Liver (tissue), 3 donors: ENCODE measurements around the gene CFL1.

Experiments used
- ATF3 ChIP-seq: IDR thresholded peaks from 2 replicates; pipeline ENCODE4 v1.6.1; 2016; ENCODE audit warnings: antibody characterized with exemption
- CTCF ChIP-seq: fragments of 150-350 bp; IDR thresholded peaks from 2 replicates; pipeline ENCODE4 v1.5.1; 2017; ENCODE audit warnings: improper control_type of control experiment, low read depth, low read length; ENCODE audit not compliant: missing input control
- EGR1 ChIP-seq, 2 donors: IDR thresholded peaks; 2 replicates each; pipeline ENCODE4 v1.6.1; 2016 to 2018; ENCODE audit warnings: antibody characterized with exemption in 2 of 2, low read depth in 2 of 2
- GABPA ChIP-seq, 2 donors: IDR thresholded peaks in 1 of 2; conservative IDR thresholded peaks in 1 of 2; 2 replicates each; pipeline ENCODE4 v1.6.1; 2016; ENCODE audit warnings: antibody characterized with exemption in 2 of 2, mild to moderate bottlenecking in 1 of 2, moderate library complexity in 1 of 2
- HNF4G ChIP-seq: IDR thresholded peaks from 2 replicates; pipeline ENCODE4 v1.6.1; 2016; ENCODE audit warnings: antibody characterized with exemption
- JUND ChIP-seq, 2 donors: IDR thresholded peaks; 2 replicates each; pipeline ENCODE4 v1.6.1; 2016; ENCODE audit warnings: antibody characterized with exemption in 2 of 2
- MAX ChIP-seq: IDR thresholded peaks from 2 replicates; pipeline ENCODE4 v1.6.1; 2016; ENCODE audit warnings: antibody characterized with exemption
- NR2F2 ChIP-seq: IDR thresholded peaks from 2 replicates; pipeline ENCODE4 v1.6.1; 2016; ENCODE audit warnings: antibody characterized with exemption
- RAD21 ChIP-seq, 2 donors: IDR thresholded peaks; 2 replicates each; pipeline ENCODE4 v1.6.1; 2016; ENCODE audit warnings: antibody characterized with exemption in 2 of 2, mild to moderate bottlenecking in 2 of 2
- REST ChIP-seq: IDR thresholded peaks from 2 replicates; pipeline ENCODE4 v1.6.1; 2016; ENCODE audit warnings: antibody characterized with exemption, mild to moderate bottlenecking
- RXRA ChIP-seq, 2 donors: IDR thresholded peaks; 2 replicates each; pipeline ENCODE4 v1.6.1; 2017 to 2018; ENCODE audit warnings: antibody characterized with exemption in 2 of 2, mild to moderate bottlenecking in 1 of 2
- SP1 ChIP-seq: IDR thresholded peaks from 2 replicates; pipeline ENCODE4 v1.6.1; 2018; ENCODE audit warnings: antibody characterized with exemption, mild to moderate bottlenecking
- TAF1 ChIP-seq: conservative IDR thresholded peaks from 2 replicates; pipeline ENCODE4 v1.6.1; 2016; ENCODE audit warnings: antibody characterized with exemption, mild to moderate bottlenecking
- YY1 ChIP-seq: IDR thresholded peaks from 2 replicates; pipeline ENCODE4 v1.6.1; 2016; ENCODE audit warnings: antibody characterized with exemption, mild to moderate bottlenecking
- donor health status: healthy.
- donor health status: healthy.

- TF ChIP-seq CTCF (no peak), NR2F2 (no peak), REST (no peak), RAD21 (IDR thresholded peaks at IDR 0.05) (no peak), EGR1 (IDR thresholded peaks at IDR 0.05; ENCODE audit: low read depth in 2 of 2) (no peak), RXRA (IDR thresholded peaks at IDR 0.05) (no peak), JUND (IDR thresholded peaks at IDR 0.05) (no peak), YY1 (no peak), TAF1 (peak; percentile 66), MAX (no peak), GABPA (IDR thresholded peaks at IDR 0.05 in 1 of 2, conservative IDR thresholded peaks at IDR 0.05 in 1 of 2) (no peak), SP1 (no peak), HNF4G (no peak), ATF3 (no peak)
These were observed 1.9 kb upstream of the CFL1 start for GRCh38 chr11:65859812-65860277.
